Left ventricle myocardium inferior (tissue), 1 donor: Measurements from ENCODE around the gene HEXD. TPM values are rescaled to one million over a fixed set of nuclear protein-coding genes. Genes with fewer than 3 reads are reported as not detected.
A peak's percentile ranks its signal among the peaks of the same experiment; 100 is the strongest.

Experiments
- DNase-seq: peaks from one replicate; pipeline ENCODE4 v3.0.0-alpha.2; 2020
- H3K27ac ChIP-seq: fragments of 200-600 bp; replicated peaks from 2 replicates; pipeline ENCODE4 v1.8.0; 2021
- H3K27me3 ChIP-seq: fragments of 200-600 bp; 2 replicates; pipeline ENCODE4 v1.8.0; 2021; ENCODE audit warnings: low read depth
- H3K36me3 ChIP-seq: fragments of 200-600 bp; 2 replicates; pipeline ENCODE4 v1.8.0; 2021
- H3K4me1 ChIP-seq: fragments of 200-600 bp; 2 replicates; pipeline ENCODE4 v1.8.0; 2021
- H3K4me3 ChIP-seq: fragments of 200-600 bp; 2 replicates; pipeline ENCODE4 v1.8.0; 2021; ENCODE audit warnings: mild to moderate bottlenecking, moderate library complexity
- H3K9me3 ChIP-seq: fragments of 200-600 bp; replicated peaks from 2 replicates; pipeline ENCODE4 v1.8.0; 2021
- CTCF ChIP-seq: fragments of 200-600 bp; IDR thresholded peaks from 2 replicates; pipeline ENCODE4 v1.8.0; 2021; ENCODE audit warnings: antibody characterized with exemption, mild to moderate bottlenecking, borderline replicate concordance
- intact Hi-C: fragments of 100-400 bp; cut with micrococcal nuclease; formaldehyde crosslinking; loops from one replicate; pipeline ENCODE4 v1.11.0; 2022
- long read RNA-seq: library from polyadenylated mRNA; unstranded; transcript quantifications from one replicate; pipeline ENCODE4 v2.0.0, GENCODE V29; 2021
- total RNA-seq: library from RNA; stranded (reverse); fragmentation: NEBNext Ultra II Directional; extraction: Animal tissue kit (Norgen Biotek cat#: 25700); gene quantifications from one replicate; pipeline ENCODE4 v1.2.1, GENCODE V29; 2021
- donor health status: DM: no; HTN: yes; CAD: no; lungs with severe emphysema.

HEXD gene
- 14.1 TPM for total RNA-seq
- long read RNA-seq, transcript HEXDC-201 (13 exons, 1,853 nt): major isoform, 13 of 48 reads
- long read RNA-seq, partial matches to known transcripts: 10 of 48 reads
- long read RNA-seq, other reads (novel, unspliced or antisense): 22 of 48 reads

DNA sequence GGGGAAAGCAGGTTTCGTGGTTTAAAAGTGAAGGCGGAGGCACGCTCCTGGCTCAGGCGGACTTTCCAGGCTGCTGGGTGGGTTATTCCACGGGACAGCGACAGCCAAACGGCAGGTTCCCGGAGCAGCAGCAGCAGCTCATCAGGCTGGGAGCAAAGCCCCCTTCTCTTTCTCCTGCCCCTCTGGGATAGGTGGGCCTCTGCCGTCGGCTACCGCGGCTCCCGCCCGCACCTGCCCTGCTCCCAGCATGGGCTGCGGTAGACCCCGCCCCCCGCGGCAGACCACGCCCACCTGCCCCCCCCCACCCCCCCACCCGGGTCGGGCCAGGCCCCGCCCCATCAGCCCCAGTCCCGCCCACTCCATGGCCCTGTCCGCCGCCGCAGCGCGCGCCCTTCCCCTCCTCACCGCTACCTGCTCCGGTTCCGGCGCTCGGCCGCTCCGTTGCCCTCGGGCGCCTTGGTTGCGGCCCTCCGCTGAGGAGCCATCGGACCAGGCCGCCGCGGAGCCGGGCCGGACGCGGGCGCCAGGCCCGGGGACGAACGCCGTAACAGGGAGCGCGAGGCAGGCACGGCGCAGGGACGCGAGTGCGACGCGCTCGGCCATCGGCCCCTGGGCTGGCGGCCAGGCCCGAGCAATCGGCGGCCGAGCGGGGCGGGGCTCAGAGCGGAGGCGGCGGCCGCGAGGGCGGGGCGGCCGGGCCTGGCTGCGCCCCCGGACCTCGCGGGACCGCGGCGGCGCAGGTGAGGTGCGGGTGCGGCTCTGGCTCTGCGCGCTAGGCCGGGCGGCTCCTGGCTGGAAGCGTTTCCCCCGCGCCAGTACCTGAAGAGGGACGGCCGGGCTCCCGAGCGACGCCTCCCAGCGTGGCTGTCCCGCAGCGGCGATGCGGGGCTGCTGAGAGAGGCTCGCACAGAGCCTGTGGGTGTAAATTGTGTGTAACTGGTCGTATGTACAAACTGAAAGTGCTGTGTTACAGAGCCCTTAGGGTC, at the start of gene HEXD, which contains the start of gene OGFOD3:
Gene HEXD, plus strand, starts transcription at position 347 of the 986 bp plus-strand sequence. CDS start 1,453 bp downstream, outside the sequence.
Gene OGFOD3, minus strand, starts transcription at position 586 of the 986 bp plus-strand sequence. Its CDS starts 101 bp downstream, at position 485.
- H3K9me3 ChIP-seq: peaks cover 10% of the 10 kb centered on the region
- TF ChIP-seq CTCF: peak; percentile 25
- H3K27ac ChIP-seq: peak within 1 kb of the TSS; percentile 96
- peak; percentile 83 for DNase-seq
- no peaks in the 10 kb centered on the region for H3K27me3 ChIP-seq
- peaks cover 30% of the 10 kb centered on the region for H3K4me1 ChIP-seq
- H3K4me3 ChIP-seq: peak within 1 kb of the TSS; percentile 86
- intact Hi-C loops: no loop called here
- H3K36me3 ChIP-seq: peaks cover 17% of the 10 kb centered on the region

- Histone ChIP-seq H3K9me3 (no peaks in the 10 kb centered on the region), H3K36me3 (no peaks in the 10 kb centered on the region), H3K4me3 (no peak overlapping the region), H3K27ac (no peak overlapping the region), H3K4me1 (peaks cover 34% of the 10 kb centered on the region), H3K27me3 (peaks cover 74% of the 10 kb centered on the region)
- TF ChIP-seq CTCF: no peak
- intact Hi-C loops: no loop called here
- no peak for DNase-seq
Measured at GRCh38 chr17:82369211-82369610, 48.9 kb upstream of the HEXD start.

DNA sequence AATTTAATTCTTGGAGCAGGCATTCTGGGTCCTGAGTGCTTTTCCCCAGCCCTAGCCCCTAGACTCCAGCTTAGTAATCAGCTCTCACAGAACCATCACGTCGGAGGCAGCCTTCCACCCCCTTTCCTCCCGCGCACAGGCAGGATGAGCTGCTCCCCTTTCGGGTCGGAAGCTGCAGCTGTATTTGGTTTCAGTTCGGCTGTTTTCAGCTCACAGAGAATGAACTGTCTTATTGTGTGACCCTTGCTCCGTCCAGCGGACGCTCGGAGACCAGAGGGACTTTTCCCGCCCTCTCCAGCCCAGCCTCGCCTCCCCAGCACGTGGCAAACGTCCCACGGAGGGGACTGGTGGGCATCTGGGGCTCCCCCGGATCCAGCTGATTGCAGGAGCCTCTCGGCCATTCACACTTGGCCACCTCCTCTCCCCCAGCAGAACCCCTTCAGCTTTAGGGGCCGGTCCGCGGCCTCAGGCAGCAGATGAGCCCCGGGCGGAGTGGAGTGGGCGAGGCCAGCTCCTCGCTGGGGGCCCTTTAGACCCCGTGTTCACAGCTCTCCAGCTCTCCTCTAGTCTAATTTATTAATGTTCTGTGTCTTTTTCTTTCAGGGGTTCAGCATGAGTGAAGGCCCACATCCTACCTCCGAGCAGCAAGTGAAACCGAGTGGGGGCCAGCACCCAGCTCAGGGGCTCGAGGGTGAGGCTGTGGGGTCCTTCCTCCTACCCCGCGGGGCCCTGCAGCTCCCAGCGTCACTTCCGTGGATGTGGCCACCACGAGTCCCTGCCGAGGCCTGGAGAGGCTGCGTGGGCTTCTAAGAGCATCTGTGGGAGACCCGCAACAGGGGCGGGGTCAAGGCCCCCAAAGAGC, 47.4 kb upstream of the HEXD start:
- Histone ChIP-seq H3K4me1 (peaks cover 34% of the 10 kb centered on the region), H3K27me3 (peaks cover 86% of the 10 kb centered on the region), H3K27ac (no peak overlapping the region), H3K36me3 (no peaks in the 10 kb centered on the region), H3K4me3 (peak overlapping the region; percentile 62), H3K9me3 (no peaks in the 10 kb centered on the region)
- DNase-seq: no peak
- intact Hi-C loops: no loop called here
- TF ChIP-seq CTCF: no peak

GRCh38 chr17:82371333-82372248, 46.6 kb upstream of the HEXD start, which contains the start of gene UTS2R:
TSS of gene UTS2R (plus strand) at chr17:82371765. CDS start at chr17:82374325, 2,560 bp downstream.
- DNase-seq: no peak
- H3K27me3 ChIP-seq: peaks cover 91% of the 10 kb centered on the region

More at GRCh38 chr17:82371333-82372248, 46.6 kb upstream of the HEXD start, which contains the start of gene UTS2R:
- Histone ChIP-seq H3K27ac (no peak within 1 kb of the TSS), H3K9me3 (no peaks in the 10 kb centered on the region), H3K4me3 (peak within 1 kb of the TSS; percentile 62), H3K36me3 (no peaks in the 10 kb centered on the region), H3K4me1 (peaks cover 34% of the 10 kb centered on the region)
- intact Hi-C loops: no loop called here
- TF ChIP-seq CTCF: no peak
